22Rv1 (cell line): ENCODE measurements around the gene NAV2.

Experiments
- H3K27ac ChIP-seq: fragments of 450-650 bp; 2 replicates; pipeline ENCODE4 v1.5.1; 2017
- CTCF ChIP-seq: fragments of 450-650 bp; IDR thresholded peaks from 2 replicates; pipeline ENCODE4 v1.5.1; 2017; ENCODE audit warnings: mild to moderate bottlenecking
- ZFX ChIP-seq: fragments of 450-650 bp; IDR thresholded peaks from 2 replicates; pipeline ENCODE4 v1.6.1; 2017; ENCODE audit warnings: antibody characterized with exemption, borderline replicate concordance

Gene NAV2

GRCh38 chr11:20017320-20017719 lies 304.7 kb downstream of the NAV2 start:
- no peak overlapping the region for H3K27ac ChIP-seq
- no peak for TF ChIP-seq CTCF
- TF ChIP-seq ZFX, result no peak

GRCh38 chr11:20020198-20020597 lies 307.6 kb downstream of the NAV2 start:
- no peak overlapping the region for H3K27ac ChIP-seq
- TF ChIP-seq CTCF (no peak), ZFX (no peak)

GRCh38 chr11:20020716-20021115 lies 308.1 kb downstream of the NAV2 start:
- TF ChIP-seq CTCF, result no peak
- no peak for TF ChIP-seq ZFX
- no peak overlapping the region for H3K27ac ChIP-seq

- no peak for TF ChIP-seq CTCF
- TF ChIP-seq ZFX, result no peak
- H3K27ac ChIP-seq, result no peak overlapping the region
Measured at GRCh38 chr11:20021212-20021611, 308.6 kb downstream of the NAV2 start.

- no peak overlapping the region for H3K27ac ChIP-seq
Measured at GRCh38 chr11:20021771-20022362, 309.2 kb downstream of the NAV2 start.

GRCh38 chr11:20022363-20023081 lies 309.9 kb downstream of the NAV2 start:
- H3K27ac ChIP-seq, result no peak overlapping the region
- no peak for TF ChIP-seq ZFX
- TF ChIP-seq CTCF, result no peak

More at GRCh38 chr11:20021771-20022362, 309.2 kb downstream of the NAV2 start:
- no peak for TF ChIP-seq ZFX
- TF ChIP-seq CTCF, result no peak

- H3K27ac ChIP-seq, result no peak overlapping the region
- TF ChIP-seq ZFX (no peak), CTCF (no peak)
Measured at GRCh38 chr11:20023082-20023426, 310.4 kb downstream of the NAV2 start.
